Left lobe of liver (tissue), 2 donors: ENCODE results near the gene KRR1. TPM values are rescaled to one million over a fixed set of nuclear protein-coding genes. Genes with fewer than 3 reads are reported as not detected.
"Not testable (repeated sequence)": the region's sequence is repeated elsewhere in the genome, so short reads cannot be mapped to it uniquely, and the experiment has no call there.

Experiments used
- ATAC-seq: fragments of 200-7000 bp; cut with Tn5 transposase; one replicate; pipeline ENCODE4 v1.9.1; 2020; ENCODE audit warnings: mild to moderate bottlenecking, moderate library complexity
- DNase-seq: peaks from one replicate; pipeline ENCODE4 v3.0.0-alpha.2; 2020; ENCODE audit warnings: low spot score
- total RNA-seq: library from RNA; stranded (reverse); gene quantifications from one replicate; pipeline ENCODE4 v1.2.1, GENCODE V29; 2021
- donor health status: DM: no; HTN: no; CAD: no; lungs with moderate emphysema.
- donor health status: DM: no; HTN: yes; CAD: no.

The KRR1 gene
- total RNA-seq, 1 donor from 2014 or later = 18.7 TPM

GRCh38 chr12:75479963-75480461 is 31.4 kb downstream of the KRR1 start:
- no peak for DNase-seq

GRCh38 chr12:75478116-75478794 is 33.2 kb downstream of the KRR1 start:
- DNase-seq (no peak), ATAC-seq (no peak)

More at GRCh38 chr12:75479963-75480461, 31.4 kb downstream of the KRR1 start:
- ATAC-seq = peak; percentile 65

GRCh38 chr12:75477137-75477536 is 34.3 kb downstream of the KRR1 start:
- no peak for ATAC-seq
- DNase-seq = no peak

- no peak for DNase-seq
- ATAC-seq = no peak
These were observed 35.3 kb downstream of the KRR1 start for GRCh38 chr12:75476071-75476470.

GRCh38 chr12:75474116-75474515 is 37.3 kb downstream of the KRR1 start:
- DNase-seq (no peak), ATAC-seq (no peak)

- ATAC-seq (no peak), DNase-seq (no peak)
These were observed 39.2 kb downstream of the KRR1 start for GRCh38 chr12:75471902-75472890.

- ATAC-seq = no peak
- no peak for DNase-seq
These were observed 51.2 kb downstream of the KRR1 start for GRCh38 chr12:75460204-75460603.

- ATAC-seq (no peak), DNase-seq (no peak)
These were observed 51.7 kb downstream of the KRR1 start for GRCh38 chr12:75459755-75460154.

GRCh38 chr12:75457866-75458265 is 53.5 kb downstream of the KRR1 start:
- not testable (repeated sequence) for ATAC-seq, DNase-seq

- ATAC-seq = no peak
- no peak for DNase-seq
These were observed 54.2 kb downstream of the KRR1 start for GRCh38 chr12:75457191-75457590.

GRCh38 chr12:75455839-75456238 is 55.6 kb downstream of the KRR1 start:
- no peak for DNase-seq
- ATAC-seq = no peak

- DNase-seq = no peak
These were observed 58.6 kb downstream of the KRR1 start for GRCh38 chr12:75452675-75453330.

GRCh38 chr12:75447691-75448393 is 63.6 kb downstream of the KRR1 start:
- no peak for DNase-seq
- ATAC-seq = no peak

More at GRCh38 chr12:75452675-75453330, 58.6 kb downstream of the KRR1 start:
- no peak for ATAC-seq

- DNase-seq (no peak), ATAC-seq (no peak)
These were observed 64.6 kb downstream of the KRR1 start for GRCh38 chr12:75446857-75447256.

- DNase-seq, ATAC-seq: not testable (repeated sequence)
These were observed 66.3 kb downstream of the KRR1 start for GRCh38 chr12:75445137-75445507.

- DNase-seq (no peak), ATAC-seq (no peak)
These were observed 66.8 kb downstream of the KRR1 start for GRCh38 chr12:75444429-75445136.

- ATAC-seq (no peak), DNase-seq (no peak)
These were observed 67.7 kb downstream of the KRR1 start for GRCh38 chr12:75443709-75444108.

GRCh38 chr12:75442454-75442853 is 69.0 kb downstream of the KRR1 start:
- not testable (repeated sequence) for DNase-seq, ATAC-seq

- ATAC-seq, DNase-seq: not testable (repeated sequence)
These were observed 69.5 kb downstream of the KRR1 start for GRCh38 chr12:75441687-75442449.
